ENCODE measurements around the gene PPIE.

The PPIE gene

DNA sequence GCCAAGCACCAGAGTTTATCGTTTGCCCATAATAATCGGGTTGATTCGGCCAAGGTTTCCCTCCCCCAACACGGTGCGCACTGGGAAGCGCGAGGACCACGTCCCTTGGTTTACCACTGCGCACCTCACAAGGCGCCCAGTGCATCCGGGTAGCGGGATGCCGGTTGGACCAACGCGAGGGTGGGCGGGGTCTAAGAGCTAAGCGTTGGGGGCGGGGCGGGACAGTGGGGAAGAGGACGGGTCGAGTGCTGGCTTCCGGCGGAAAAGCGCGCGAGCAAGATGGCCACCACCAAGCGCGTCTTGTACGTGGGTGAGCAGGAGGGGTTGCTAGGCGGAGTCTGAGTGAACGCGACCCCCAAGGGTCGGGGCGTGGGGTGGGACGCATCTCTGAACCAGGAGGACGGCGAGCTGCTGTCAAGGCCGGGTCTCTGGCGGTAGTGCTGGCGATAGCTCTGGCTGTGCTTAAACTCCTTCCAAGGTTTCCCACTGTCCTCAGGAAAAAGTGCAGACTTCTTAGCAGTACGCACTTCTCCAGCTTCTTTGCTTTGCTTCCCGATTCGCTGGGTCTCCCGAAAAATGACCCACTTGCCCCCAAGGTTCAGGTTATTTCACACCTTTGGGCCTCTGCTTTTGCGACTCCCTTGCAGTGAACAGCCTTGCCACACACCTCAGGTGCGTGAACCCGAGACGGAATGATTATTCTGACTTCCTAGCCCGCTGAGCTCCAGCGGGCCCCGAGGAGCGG lies at the start of gene PPIE:
Gene PPIE (plus strand): TSS at position 261 of the 745 bp plus-strand sequence. CDS start 19 bp downstream, at position 280.
- peaks cover 19% of the 10 kb centered on the region for H3K79me2 ChIP-seq (ENCODE audit: control insufficient read depth, insufficient read depth, low read length, unreplicated experiment)
- H3K4me3 ChIP-seq (ENCODE audit: low read depth, low read length) = peak within 1 kb of the TSS; percentile 97
- H3K27ac ChIP-seq (ENCODE audit: low read depth, low read length) = peak within 1 kb of the TSS; percentile 18; the same call in 1 of the 2 replicates
- peaks cover 9% of the 10 kb centered on the region; the same call in 1 of the 2 replicates for H3K36me3 ChIP-seq (ENCODE audit: insufficient read depth, low read length)
- H3K27me3 ChIP-seq (ENCODE audit: insufficient read depth, low read length) = peaks cover 12% of the 10 kb centered on the region
- H3K4me1 ChIP-seq (ENCODE audit: control insufficient read depth, insufficient read depth, low read length, unreplicated experiment) = peaks cover 27% of the 10 kb centered on the region
- peak within 1 kb of the TSS; percentile 89 for H2AFZ ChIP-seq (ENCODE audit: low read length, unreplicated experiment)

GRCh38 chr1:39689214-39689613 lies 49.5 kb upstream of the PPIE start:
- no peak overlapping the region for H3K4me3 ChIP-seq (ENCODE audit: low read depth, low read length)
- H3K36me3 ChIP-seq (ENCODE audit: insufficient read depth, low read length) = no peaks in the 10 kb centered on the region
- no peak overlapping the region for H3K27ac ChIP-seq (ENCODE audit: low read depth, low read length)
- no peaks in the 10 kb centered on the region for H3K79me2 ChIP-seq (ENCODE audit: control insufficient read depth, insufficient read depth, low read length, unreplicated experiment)
- H2AFZ ChIP-seq (ENCODE audit: low read length, unreplicated experiment) = no peak overlapping the region
- H3K27me3 ChIP-seq (ENCODE audit: insufficient read depth, low read length) = peaks cover 93% of the 10 kb centered on the region
- H3K4me1 ChIP-seq (ENCODE audit: control insufficient read depth, insufficient read depth, low read length, unreplicated experiment) = no peaks in the 10 kb centered on the region

- H2AFZ ChIP-seq (ENCODE audit: low read length, unreplicated experiment) = no peak overlapping the region
- no peaks in the 10 kb centered on the region for H3K4me1 ChIP-seq (ENCODE audit: control insufficient read depth, insufficient read depth, low read length, unreplicated experiment)
- H3K27ac ChIP-seq (ENCODE audit: low read depth, low read length) = no peak overlapping the region
- no peaks in the 10 kb centered on the region for H3K79me2 ChIP-seq (ENCODE audit: control insufficient read depth, insufficient read depth, low read length, unreplicated experiment)
- no peaks in the 10 kb centered on the region for H3K36me3 ChIP-seq (ENCODE audit: insufficient read depth, low read length)
- H3K4me3 ChIP-seq (ENCODE audit: low read depth, low read length) = no peak overlapping the region
- H3K27me3 ChIP-seq (ENCODE audit: insufficient read depth, low read length) = peaks cover 93% of the 10 kb centered on the region
These were observed 49.0 kb upstream of the PPIE start for GRCh38 chr1:39689635-39690034.

DNA sequence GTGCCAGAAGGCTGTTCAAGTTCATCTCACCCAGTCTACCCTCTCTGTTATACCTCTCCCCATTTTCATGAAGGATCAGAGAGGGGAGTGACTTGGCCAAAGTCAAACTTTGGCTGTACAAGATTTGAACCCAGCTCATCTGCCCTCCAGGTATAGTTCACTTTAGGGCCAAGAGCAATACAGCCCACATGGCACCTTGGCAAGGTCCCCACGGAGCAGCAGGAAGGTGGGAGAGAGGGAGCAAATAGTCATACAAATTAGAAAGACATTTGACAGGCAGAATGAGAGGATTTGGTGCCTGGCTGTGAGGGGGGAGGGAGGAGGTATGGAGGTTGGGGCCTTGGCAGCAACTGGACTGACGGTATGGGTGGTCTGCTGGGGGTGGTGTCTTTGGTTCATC lies 48.5 kb upstream of the PPIE start:
- no peak overlapping the region for H2AFZ ChIP-seq (ENCODE audit: low read length, unreplicated experiment)
- H3K4me1 ChIP-seq (ENCODE audit: control insufficient read depth, insufficient read depth, low read length, unreplicated experiment) = no peaks in the 10 kb centered on the region
- H3K36me3 ChIP-seq (ENCODE audit: insufficient read depth, low read length) = no peaks in the 10 kb centered on the region
- H3K27ac ChIP-seq (ENCODE audit: low read depth, low read length) = no peak overlapping the region
- H3K27me3 ChIP-seq (ENCODE audit: insufficient read depth, low read length) = peaks cover 93% of the 10 kb centered on the region
- no peaks in the 10 kb centered on the region for H3K79me2 ChIP-seq (ENCODE audit: control insufficient read depth, insufficient read depth, low read length, unreplicated experiment)
- H3K4me3 ChIP-seq (ENCODE audit: low read depth, low read length) = no peak overlapping the region

DNA sequence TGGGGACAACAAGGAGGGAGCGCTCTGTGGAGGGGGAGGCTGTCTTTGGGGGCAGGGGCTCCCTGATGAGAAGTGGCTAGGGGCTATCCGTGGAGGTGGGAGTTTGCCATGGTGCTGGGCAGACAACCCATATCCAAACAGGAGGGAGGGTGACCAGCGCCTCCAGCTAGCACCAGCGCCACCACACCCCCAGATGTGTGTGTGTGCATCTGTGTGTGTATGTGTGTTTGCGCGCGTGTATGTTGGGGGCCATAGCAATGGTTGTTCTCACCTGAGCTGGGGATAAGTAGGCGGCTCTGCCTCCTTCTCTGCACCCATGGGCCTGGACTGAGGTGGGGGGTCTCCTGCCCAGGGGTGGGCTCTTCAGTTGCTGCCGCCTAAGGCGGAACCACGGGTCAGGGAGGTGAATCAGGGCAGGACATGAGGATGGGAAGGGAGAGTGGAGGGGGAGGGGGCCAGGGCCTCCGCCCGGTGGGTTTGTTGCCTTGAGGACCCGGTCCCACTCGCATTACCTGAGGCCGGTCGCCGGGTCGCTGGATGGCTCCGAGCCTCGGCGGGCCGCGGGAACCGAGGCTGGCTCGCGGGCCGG lies 47.8 kb upstream of the PPIE start:
- H3K4me3 ChIP-seq (ENCODE audit: low read depth, low read length) = peak overlapping the region; percentile 66
- H2AFZ ChIP-seq (ENCODE audit: low read length, unreplicated experiment) = no peak overlapping the region
- H3K27me3 ChIP-seq (ENCODE audit: insufficient read depth, low read length) = peaks cover 96% of the 10 kb centered on the region
- no peaks in the 10 kb centered on the region for H3K79me2 ChIP-seq (ENCODE audit: control insufficient read depth, insufficient read depth, low read length, unreplicated experiment)
- no peak overlapping the region for H3K27ac ChIP-seq (ENCODE audit: low read depth, low read length)
- H3K36me3 ChIP-seq (ENCODE audit: insufficient read depth, low read length) = no peaks in the 10 kb centered on the region
- H3K4me1 ChIP-seq (ENCODE audit: control insufficient read depth, insufficient read depth, low read length, unreplicated experiment) = no peaks in the 10 kb centered on the region

DNA sequence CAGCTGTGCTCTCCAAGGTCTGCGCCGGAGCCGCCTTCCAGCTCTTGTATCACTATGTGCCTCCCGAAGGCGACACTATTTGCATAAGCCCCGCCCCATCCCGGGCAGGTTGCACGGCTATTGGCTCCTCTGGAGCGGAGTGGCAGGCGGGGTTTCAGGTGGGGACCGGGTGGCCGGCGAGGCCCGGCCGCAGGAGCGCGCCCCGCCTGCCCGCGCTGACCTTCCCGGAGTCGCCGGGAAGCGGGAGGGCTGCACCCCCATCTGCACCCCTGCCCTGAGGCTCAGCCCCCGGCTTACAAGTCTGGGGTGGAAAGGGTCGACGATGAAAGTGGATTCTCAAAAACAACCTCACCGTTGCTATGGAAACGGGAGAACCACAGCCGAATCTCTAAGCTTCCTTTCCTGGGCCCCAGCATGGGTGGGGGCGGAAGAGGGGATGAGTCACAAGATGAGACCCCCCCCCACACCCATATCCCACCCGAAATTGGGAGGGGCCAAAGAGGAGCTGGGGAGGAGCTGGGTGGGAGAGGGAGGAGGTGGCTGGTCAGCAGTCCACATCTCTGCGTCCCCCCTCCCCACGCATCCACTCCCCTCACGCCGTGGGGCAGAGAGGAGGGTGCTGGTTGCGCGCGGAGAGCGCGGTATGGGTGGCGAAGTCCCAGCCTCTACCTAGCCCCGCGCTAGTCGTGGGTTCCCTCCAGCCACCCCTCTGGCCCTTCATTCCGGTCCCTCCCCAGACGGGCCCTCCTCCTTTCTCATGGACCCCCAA lies 47.1 kb upstream of the PPIE start, which contains the start of gene HPCAL4:
Gene HPCAL4 (minus strand): TSS at position 51 of the 769 bp plus-strand sequence. CDS start 6,830 bp downstream, outside the sequence.
- H3K4me1 ChIP-seq (ENCODE audit: control insufficient read depth, insufficient read depth, low read length, unreplicated experiment) = no peaks in the 10 kb centered on the region
- no peaks in the 10 kb centered on the region for H3K36me3 ChIP-seq (ENCODE audit: insufficient read depth, low read length)
- H2AFZ ChIP-seq (ENCODE audit: low read length, unreplicated experiment) = no peak within 1 kb of the TSS
- H3K79me2 ChIP-seq (ENCODE audit: control insufficient read depth, insufficient read depth, low read length, unreplicated experiment) = no peaks in the 10 kb centered on the region
- H3K27me3 ChIP-seq (ENCODE audit: insufficient read depth, low read length) = peaks cover 96% of the 10 kb centered on the region
- no peak within 1 kb of the TSS for H3K27ac ChIP-seq (ENCODE audit: low read depth, low read length)
- H3K4me3 ChIP-seq (ENCODE audit: low read depth, low read length) = peak within 1 kb of the TSS; percentile 66

GRCh38 chr1:39692152-39693074 lies 46.3 kb upstream of the PPIE start:
- Histone ChIP-seq H3K4me1 (ENCODE audit: control insufficient read depth, insufficient read depth, low read length, unreplicated experiment) (no peaks in the 10 kb centered on the region), H3K4me3 (ENCODE audit: low read depth, low read length) (peak overlapping the region; percentile 66; the same call in 1 of the 2 replicates), H3K36me3 (ENCODE audit: insufficient read depth, low read length) (no peaks in the 10 kb centered on the region), H3K27me3 (ENCODE audit: insufficient read depth, low read length) (peaks cover 96% of the 10 kb centered on the region), H2AFZ (ENCODE audit: low read length, unreplicated experiment) (no peak overlapping the region), H3K27ac (ENCODE audit: low read depth, low read length) (no peak overlapping the region), H3K79me2 (ENCODE audit: control insufficient read depth, insufficient read depth, low read length, unreplicated experiment) (no peaks in the 10 kb centered on the region)

GRCh38 chr1:39694026-39694425 lies 44.7 kb upstream of the PPIE start:
- no peaks in the 10 kb centered on the region for H3K4me1 ChIP-seq (ENCODE audit: control insufficient read depth, insufficient read depth, low read length, unreplicated experiment)
- no peak overlapping the region for H2AFZ ChIP-seq (ENCODE audit: low read length, unreplicated experiment)
- H3K36me3 ChIP-seq (ENCODE audit: insufficient read depth, low read length) = no peaks in the 10 kb centered on the region
- H3K4me3 ChIP-seq (ENCODE audit: low read depth, low read length) = no peak overlapping the region
- no peaks in the 10 kb centered on the region for H3K79me2 ChIP-seq (ENCODE audit: control insufficient read depth, insufficient read depth, low read length, unreplicated experiment)
- H3K27me3 ChIP-seq (ENCODE audit: insufficient read depth, low read length) = peaks cover 97% of the 10 kb centered on the region
- no peak overlapping the region for H3K27ac ChIP-seq (ENCODE audit: low read depth, low read length)

- Histone ChIP-seq H3K4me1 (ENCODE audit: control insufficient read depth, insufficient read depth, low read length, unreplicated experiment) (no peaks in the 10 kb centered on the region), H3K27ac (ENCODE audit: low read depth, low read length) (no peak overlapping the region), H3K27me3 (ENCODE audit: insufficient read depth, low read length) (peaks cover 93% of the 10 kb centered on the region), H3K4me3 (ENCODE audit: low read depth, low read length) (no peak overlapping the region), H3K36me3 (ENCODE audit: insufficient read depth, low read length) (no peaks in the 10 kb centered on the region), H3K79me2 (ENCODE audit: control insufficient read depth, insufficient read depth, low read length, unreplicated experiment) (no peaks in the 10 kb centered on the region), H2AFZ (ENCODE audit: low read length, unreplicated experiment) (no peak overlapping the region)
These were observed 43.7 kb upstream of the PPIE start for GRCh38 chr1:39695016-39695415.

DNA sequence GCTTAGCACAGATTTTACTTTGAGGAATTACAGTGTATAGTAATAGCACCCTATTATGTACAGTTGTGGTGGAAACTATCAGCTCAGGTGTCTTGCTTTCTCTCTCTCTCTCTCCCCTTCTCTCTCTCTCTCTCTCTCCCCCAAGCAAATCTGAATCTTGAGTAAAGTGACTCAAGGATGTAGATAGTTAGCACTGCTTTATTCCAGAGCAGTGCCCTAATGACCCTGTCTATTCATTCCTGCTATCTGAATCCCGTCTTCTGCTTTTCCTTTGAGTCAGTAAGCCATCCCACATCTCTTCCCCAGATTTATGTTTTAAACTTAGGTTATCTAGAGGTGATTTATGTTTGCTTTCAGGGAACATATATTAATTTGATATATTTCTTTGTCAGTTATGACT lies 42.2 kb upstream of the PPIE start:
- peaks cover 85% of the 10 kb centered on the region for H3K27me3 ChIP-seq (ENCODE audit: insufficient read depth, low read length)
- H3K36me3 ChIP-seq (ENCODE audit: insufficient read depth, low read length) = no peaks in the 10 kb centered on the region
- no peak overlapping the region for H3K4me3 ChIP-seq (ENCODE audit: low read depth, low read length)
- H3K4me1 ChIP-seq (ENCODE audit: control insufficient read depth, insufficient read depth, low read length, unreplicated experiment) = no peaks in the 10 kb centered on the region
- H2AFZ ChIP-seq (ENCODE audit: low read length, unreplicated experiment) = no peak overlapping the region
- H3K79me2 ChIP-seq (ENCODE audit: control insufficient read depth, insufficient read depth, low read length, unreplicated experiment) = no peaks in the 10 kb centered on the region
- no peak overlapping the region for H3K27ac ChIP-seq (ENCODE audit: low read depth, low read length)
